NCI-H2029 treated with DMSO at 0.1 percent for 48 hours (cell line): ENCODE results near the gene FOXK1.
"Not testable (repeated sequence)": the region's sequence is repeated elsewhere in the genome, so short reads cannot be mapped to it uniquely, and the experiment has no call there.

ENCODE experiments used
- DNase-seq: peaks from one replicate; lab custom pipeline; 2025; lab: John Stamatoyannopoulos, UW

The FOXK1 gene

GRCh38 chr7:4800926-4801838 is 119.1 kb downstream of the FOXK1 start:
- no peak for DNase-seq

DNA sequence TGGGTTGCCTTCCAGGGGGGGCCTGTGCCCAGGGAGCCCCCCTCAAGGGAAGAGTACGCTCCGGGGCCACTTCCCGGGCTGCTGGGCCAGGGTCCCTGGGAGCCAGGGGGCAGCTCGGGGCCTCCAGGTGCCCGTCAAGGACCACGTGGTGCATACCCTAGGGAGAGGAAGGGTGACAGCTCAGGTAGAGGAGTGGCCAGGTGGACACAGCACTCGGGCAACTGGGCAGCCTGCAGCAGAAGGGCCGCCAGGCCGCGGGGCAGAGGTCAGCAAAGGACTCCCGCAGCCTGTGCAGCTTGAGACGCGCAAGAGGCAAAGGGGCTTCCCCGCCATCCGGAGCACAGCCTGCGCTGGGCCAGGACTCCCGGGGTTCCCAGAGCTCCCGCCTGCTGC is 119.7 kb downstream of the FOXK1 start:
- DNase-seq, result no peak

DNA sequence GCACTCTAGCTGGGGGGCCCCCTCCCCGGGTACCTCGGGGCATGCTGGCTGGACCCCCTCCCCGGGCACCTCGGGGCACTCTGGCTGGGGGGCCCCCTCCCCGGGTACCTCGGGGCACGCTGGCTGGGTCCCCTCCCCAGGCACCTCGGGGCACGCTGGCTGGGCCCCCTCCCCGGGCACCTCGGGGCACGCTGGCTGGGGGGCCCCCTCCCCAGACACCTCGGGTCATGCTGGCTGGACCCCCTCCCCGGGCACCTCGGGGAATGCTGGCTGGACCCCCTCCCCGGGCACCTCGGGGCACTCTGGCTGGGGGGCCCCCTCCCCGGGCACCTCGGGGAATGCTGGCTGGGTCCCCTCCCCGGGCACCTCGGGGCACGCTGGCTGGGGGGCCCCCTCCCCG is 120.5 kb downstream of the FOXK1 start:
- not testable (repeated sequence) for DNase-seq

DNA sequence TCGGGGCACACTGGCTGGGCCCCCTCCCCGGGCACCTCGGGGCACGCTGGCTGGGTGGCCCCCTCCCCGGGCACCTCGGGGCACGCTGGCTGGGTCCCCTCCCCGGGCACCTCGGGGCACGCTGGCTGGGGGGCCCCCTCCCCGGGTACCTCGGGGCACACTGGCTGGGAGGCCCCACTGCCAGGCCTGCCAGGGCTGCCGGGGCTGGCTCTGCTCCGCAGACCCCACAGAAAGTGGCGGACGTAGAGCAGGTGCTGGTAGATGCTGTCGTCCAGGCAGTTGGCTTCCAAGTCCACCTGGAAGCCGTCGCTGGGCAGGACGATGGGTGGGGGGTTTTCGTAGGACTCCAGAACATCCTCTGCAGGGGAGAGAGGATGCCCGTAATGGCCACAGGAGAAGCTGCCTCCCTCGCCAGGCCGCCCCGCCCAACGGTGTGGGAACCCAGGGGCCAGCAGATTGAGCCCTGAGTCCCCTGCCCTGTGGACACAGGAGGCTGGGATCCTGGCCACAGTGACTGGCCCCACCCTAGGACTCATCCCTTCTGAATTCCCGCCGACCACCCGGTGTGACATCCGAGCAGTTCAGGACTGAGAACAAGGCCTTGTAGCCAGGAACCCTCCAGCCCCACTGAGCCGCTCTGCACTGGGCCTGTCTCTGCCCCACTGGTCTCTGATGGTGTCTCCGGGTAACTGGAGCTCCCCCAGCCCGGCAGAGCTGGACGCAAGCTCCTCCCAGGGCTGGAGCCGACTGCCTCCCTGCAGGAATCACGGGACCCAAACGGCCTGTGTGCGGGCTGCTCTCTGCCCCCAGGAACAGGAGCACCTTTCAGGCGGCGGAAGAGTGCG is 121.5 kb downstream of the FOXK1 start:
- DNase-seq, result no peak

GRCh38 chr7:4805110-4805983 is 123.3 kb downstream of the FOXK1 start:
- no peak for DNase-seq

- DNase-seq, result no peak
Observed at GRCh38 chr7:4805984-4806300, 123.8 kb downstream of the FOXK1 start.

DNA sequence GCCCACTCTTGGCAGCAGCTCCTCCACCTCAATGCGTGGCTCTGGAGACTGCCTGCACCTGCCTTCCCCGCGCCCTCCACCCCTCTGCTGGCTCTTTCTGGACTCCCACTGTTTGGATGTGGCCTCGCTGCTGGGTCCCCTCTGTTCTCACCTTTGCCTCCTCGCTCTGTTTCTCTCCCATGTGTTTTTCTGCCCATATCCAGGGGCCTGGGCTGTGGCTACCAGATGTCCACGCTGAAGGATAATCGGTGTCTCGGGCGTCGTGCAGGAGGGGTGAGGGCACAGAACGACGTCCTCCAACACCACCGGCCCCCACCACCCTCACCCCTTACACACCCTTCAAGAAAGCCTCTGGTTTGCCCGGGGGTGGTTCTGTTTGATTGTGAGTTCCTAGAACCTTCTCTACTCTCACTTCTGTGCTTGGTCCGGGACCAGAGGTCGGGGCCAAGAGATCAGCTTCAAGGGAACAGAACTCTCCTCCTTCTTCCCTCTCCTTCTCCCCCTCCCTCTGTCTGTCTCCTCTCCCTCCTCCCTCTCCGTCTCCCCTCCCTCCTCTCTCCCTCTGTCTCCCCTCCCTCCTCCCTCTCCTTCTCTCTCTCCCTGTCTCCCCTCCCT is 125.0 kb downstream of the FOXK1 start:
- DNase-seq, result no peak

GRCh38 chr7:4807598-4808016 is 125.5 kb downstream of the FOXK1 start:
- DNase-seq, result no peak

- DNase-seq, result no peak
Observed at GRCh38 chr7:4808026-4808425, 125.9 kb downstream of the FOXK1 start.

- no peak for DNase-seq
Observed at GRCh38 chr7:4808565-4808964, 126.5 kb downstream of the FOXK1 start.

GRCh38 chr7:4809091-4809591 is 127.0 kb downstream of the FOXK1 start:
- DNase-seq, result no peak

DNA sequence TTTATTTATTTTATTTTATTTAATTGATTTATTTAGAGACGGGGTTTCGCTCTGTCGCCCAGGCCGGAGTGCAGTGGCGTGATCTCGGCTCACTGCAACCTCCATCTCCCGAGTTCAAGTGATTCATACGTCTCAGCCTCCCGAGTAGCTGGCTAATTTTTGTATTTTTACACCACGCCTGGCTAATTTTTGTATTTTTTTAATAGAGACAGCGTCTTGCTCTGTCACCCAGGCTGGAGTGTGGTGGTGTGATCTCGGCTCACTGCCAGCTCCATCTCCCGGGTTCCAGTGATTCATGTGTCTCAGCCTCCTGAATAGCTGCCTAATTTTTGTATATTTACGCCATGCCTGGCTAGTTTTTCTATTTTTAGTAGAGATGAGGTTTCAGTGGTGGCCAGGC is 127.6 kb downstream of the FOXK1 start:
- no peak for DNase-seq

DNA sequence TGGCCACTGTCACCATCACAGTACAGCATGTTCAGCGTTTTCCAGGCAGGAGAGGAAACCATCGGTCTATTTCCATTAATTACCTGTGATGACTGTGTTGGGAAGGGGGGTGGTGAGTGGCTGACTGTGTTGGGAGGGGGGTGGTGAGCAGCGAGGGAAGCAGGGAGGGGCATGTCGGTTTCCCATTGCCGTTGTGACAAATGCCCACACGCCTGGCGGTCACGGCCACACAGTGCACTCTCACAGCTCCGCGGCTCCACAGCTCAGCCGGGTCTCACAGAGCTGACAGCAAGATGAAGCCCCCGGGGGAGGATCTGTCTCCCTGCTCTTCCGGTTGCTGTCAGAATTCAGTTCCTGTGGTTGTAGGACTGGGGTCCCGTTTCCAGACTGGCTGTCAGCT is 132.3 kb downstream of the FOXK1 start:
- no peak for DNase-seq

DNA sequence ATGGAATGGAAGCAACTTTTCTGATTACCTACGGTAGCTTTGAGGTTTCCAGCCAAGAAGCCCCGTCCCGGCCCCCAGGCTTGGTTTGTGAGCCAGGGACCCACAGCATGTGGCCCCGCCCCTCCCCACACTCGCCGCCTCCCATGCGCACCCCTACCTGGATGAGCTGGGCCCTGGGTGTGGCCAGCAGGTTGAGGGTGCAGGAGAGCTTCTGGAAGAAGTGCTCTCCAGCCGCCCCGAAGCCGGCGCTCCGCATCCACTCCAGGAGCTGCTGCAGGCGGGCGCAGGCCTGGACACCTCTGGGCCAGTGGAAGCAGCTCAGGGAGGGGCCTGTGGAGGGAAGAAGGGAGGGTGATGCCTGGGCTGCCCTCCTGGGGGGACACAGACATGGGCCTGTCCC is 133.0 kb downstream of the FOXK1 start:
- DNase-seq, result no peak

- no peak for DNase-seq
Observed at GRCh38 chr7:4815609-4816418, 133.7 kb downstream of the FOXK1 start.

- DNase-seq, result no peak
Observed at GRCh38 chr7:4816419-4817080, 134.5 kb downstream of the FOXK1 start.

- DNase-seq, result no peak
Observed at GRCh38 chr7:4817178-4817901, 135.2 kb downstream of the FOXK1 start.

GRCh38 chr7:4818000-4818794 is 136.1 kb downstream of the FOXK1 start:
- no peak for DNase-seq
